ENCODE measurements around the gene CDCP1. TPM values are rescaled to one million over a fixed set of nuclear protein-coding genes. Genes with fewer than 3 reads are reported as not detected.

The CDCP1 gene
- total RNA-seq, 3 donors from 2014 or later (not counting 1 experiment from before 2014, with no cell fraction given): 0.38 to 0.61 (median 0.48) TPM

DNA sequence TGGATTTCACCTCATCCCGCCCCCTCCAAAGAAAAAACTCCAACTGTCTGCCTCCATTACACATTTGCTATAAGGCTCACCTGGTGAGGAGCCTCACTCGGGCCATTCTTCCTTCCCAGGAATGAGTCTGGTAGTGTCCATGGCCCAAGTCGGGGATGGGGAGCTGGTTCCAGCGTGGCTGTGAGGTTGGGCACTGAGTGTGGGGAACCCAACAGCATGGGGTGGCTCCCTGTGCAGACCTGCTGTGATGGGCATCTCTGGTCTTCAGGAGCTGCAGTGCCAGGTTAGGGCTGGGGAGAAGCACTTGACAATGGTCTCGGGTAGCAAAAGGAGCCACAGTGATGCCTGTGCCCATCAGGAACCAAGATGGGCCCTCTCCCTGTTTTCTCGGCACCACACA, 40.7 kb upstream of the CDCP1 start:
- Mint-ChIP-seq H3K4me1 (peaks cover 0 to 5% of the 10 kb centered on the region in 2 donors), H3K36me3 (no peaks in the 10 kb centered on the region), H3K4me3 (no peak overlapping the region), H3K9me3 (no peaks in the 10 kb centered on the region), H3K27ac (no peak overlapping the region), H3K27me3 (ENCODE audit: low read depth in 2 of 2) (peaks cover 0 to 2% of the 10 kb centered on the region in 2 donors)
- TF ChIP-seq, protein P1, sequence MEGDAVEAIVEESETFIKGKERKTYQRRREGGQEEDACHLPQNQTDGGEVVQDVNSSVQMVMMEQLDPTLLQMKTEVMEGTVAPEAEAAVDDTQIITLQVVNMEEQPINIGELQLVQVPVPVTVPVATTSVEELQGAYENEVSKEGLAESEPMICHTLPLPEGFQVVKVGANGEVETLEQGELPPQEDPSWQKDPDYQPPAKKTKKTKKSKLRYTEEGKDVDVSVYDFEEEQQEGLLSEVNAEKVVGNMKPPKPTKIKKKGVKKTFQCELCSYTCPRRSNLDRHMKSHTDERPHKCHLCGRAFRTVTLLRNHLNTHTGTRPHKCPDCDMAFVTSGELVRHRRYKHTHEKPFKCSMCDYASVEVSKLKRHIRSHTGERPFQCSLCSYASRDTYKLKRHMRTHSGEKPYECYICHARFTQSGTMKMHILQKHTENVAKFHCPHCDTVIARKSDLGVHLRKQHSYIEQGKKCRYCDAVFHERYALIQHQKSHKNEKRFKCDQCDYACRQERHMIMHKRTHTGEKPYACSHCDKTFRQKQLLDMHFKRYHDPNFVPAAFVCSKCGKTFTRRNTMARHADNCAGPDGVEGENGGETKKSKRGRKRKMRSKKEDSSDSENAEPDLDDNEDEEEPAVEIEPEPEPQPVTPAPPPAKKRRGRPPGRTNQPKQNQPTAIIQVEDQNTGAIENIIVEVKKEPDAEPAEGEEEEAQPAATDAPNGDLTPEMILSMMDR (IDR thresholded peaks at IDR 0.05): no peak
- Histone ChIP-seq H3K9me3 (ENCODE audit: control insufficient read depth, insufficient read depth, low read length) (no peaks in the 10 kb centered on the region), H3K4me1 (ENCODE audit: control insufficient read depth, insufficient read depth, low read length) (no peaks in the 10 kb centered on the region), H3K27me3 (ENCODE audit: control insufficient read depth, insufficient read depth, low read length) (no peaks in the 10 kb centered on the region), H3K36me3 (ENCODE audit: control insufficient read depth, insufficient read depth, low read length) (no peaks in the 10 kb centered on the region), H3K27ac (ENCODE audit: low read length) (no peak overlapping the region), H3K4me3 (ENCODE audit: low read length) (no peak overlapping the region)
- intact Hi-C loops (cut with micrococcal nuclease): no loop called here
- DNase-seq (no peak), ATAC-seq (no peak)
- WGBS (ENCODE audit: insufficient coverage): 81% methylated on average over 5 of the region's 6 CpGs

DNA sequence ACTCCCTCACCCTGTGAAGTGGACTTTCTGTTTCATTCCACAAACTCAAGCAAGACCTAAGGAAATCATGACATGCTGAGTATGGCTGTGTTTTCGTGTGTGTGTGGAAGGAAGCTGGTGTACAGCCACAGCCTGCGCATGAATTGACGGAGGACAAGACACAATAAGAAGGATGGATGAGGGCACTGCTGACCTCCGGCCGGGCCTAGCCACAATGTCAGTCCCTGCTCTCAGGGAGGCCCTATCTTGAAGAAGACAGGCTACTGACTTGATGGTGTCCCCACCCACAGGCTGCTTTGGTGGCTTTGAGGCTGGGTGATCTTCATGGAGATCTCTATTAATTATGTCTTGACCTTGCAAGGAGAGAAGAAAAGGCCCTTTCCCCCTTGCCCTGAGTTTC, 39.3 kb upstream of the CDCP1 start:
- Mint-ChIP-seq H3K27me3 (ENCODE audit: low read depth in 2 of 2) (peaks cover 0 to 2% of the 10 kb centered on the region in 2 donors), H3K36me3 (no peaks in the 10 kb centered on the region), H3K4me1 (no peaks in the 10 kb centered on the region), H3K4me3 (no peak overlapping the region), H3K27ac (no peak overlapping the region), H3K9me3 (no peaks in the 10 kb centered on the region)
- ATAC-seq: no peak
- H3K4me3 ChIP-seq (ENCODE audit: low read length): no peak overlapping the region
- H3K9me3 ChIP-seq (ENCODE audit: control insufficient read depth, insufficient read depth, low read length): no peaks in the 10 kb centered on the region
- H3K4me1 ChIP-seq (ENCODE audit: control insufficient read depth, insufficient read depth, low read length): no peaks in the 10 kb centered on the region
- 86% methylated on average over 5 of the region's 5 CpGs for WGBS (ENCODE audit: insufficient coverage)
- no peak overlapping the region for H3K27ac ChIP-seq (ENCODE audit: low read length)
- TF ChIP-seq, protein P1 (IDR thresholded peaks at IDR 0.05): no peak
- no peaks in the 10 kb centered on the region for H3K36me3 ChIP-seq (ENCODE audit: control insufficient read depth, insufficient read depth, low read length)
- H3K27me3 ChIP-seq (ENCODE audit: control insufficient read depth, insufficient read depth, low read length): no peaks in the 10 kb centered on the region
- intact Hi-C loops (cut with micrococcal nuclease): no loop called here
- DNase-seq: no peak

DNA sequence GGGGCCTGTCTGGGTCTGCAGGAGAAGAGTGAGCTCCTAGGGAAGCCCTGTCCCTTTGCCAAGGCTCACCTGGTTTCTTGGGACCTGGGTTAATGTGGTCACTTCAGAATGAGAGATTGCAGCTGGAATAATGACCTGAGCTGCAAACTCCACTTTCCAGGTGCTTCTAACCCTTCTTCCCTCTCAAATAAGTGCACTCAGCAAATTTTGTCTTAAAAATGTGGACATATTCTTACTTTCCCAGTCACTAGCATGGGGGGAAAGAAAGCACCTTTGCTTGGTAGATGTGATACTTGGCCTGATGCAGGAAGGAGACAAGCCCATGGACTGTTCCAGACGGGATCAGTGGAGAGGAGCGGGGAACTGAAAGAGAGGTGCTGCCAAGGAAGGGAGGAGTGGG, 38.9 kb upstream of the CDCP1 start:
- no peak overlapping the region for H3K4me3 Mint-ChIP-seq
- 92% methylated on average over 2 of the region's 2 CpGs for WGBS (ENCODE audit: insufficient coverage)
- ATAC-seq: no peak
- Histone ChIP-seq H3K9me3 (ENCODE audit: control insufficient read depth, insufficient read depth, low read length) (no peaks in the 10 kb centered on the region), H3K27me3 (ENCODE audit: control insufficient read depth, insufficient read depth, low read length) (no peaks in the 10 kb centered on the region), H3K4me3 (ENCODE audit: low read length) (no peak overlapping the region), H3K27ac (ENCODE audit: low read length) (no peak overlapping the region), H3K4me1 (ENCODE audit: control insufficient read depth, insufficient read depth, low read length) (no peaks in the 10 kb centered on the region), H3K36me3 (ENCODE audit: control insufficient read depth, insufficient read depth, low read length) (no peaks in the 10 kb centered on the region)
- H3K27me3 Mint-ChIP-seq (ENCODE audit: low read depth in 2 of 2): peaks cover 0 to 2% of the 10 kb centered on the region in 2 donors
- TF ChIP-seq, protein P1 (IDR thresholded peaks at IDR 0.05): no peak
- no peaks in the 10 kb centered on the region for H3K4me1 Mint-ChIP-seq
- no peak overlapping the region for H3K27ac Mint-ChIP-seq
- intact Hi-C loops (cut with micrococcal nuclease): no loop called here
- no peaks in the 10 kb centered on the region for H3K9me3 Mint-ChIP-seq
- no peaks in the 10 kb centered on the region for H3K36me3 Mint-ChIP-seq
- no peak for DNase-seq

DNA sequence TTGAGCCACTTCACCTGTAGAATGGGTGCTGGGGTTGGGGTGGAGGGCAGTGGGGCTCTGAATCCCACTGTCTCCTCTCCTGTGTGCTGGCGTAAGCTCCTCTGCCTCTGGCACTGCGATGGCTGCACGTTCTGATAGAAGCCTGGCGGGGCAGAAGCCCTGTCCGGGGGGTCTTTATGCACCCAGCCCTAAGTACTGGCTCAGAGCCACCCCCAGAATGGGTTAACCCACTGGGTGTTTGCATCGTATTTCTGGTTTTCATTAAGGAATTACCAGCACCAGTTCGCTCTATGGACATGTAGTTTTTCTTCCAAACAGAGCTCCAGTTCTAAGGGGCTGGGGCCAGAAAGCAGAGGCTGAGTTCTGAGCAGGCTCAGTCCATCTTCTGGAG, 37.7 kb upstream of the CDCP1 start:
- Mint-ChIP-seq H3K27ac (no peak overlapping the region), H3K9me3 (no peaks in the 10 kb centered on the region), H3K27me3 (ENCODE audit: low read depth in 2 of 2) (peaks cover 0 to 2% of the 10 kb centered on the region in 2 donors), H3K4me1 (no peaks in the 10 kb centered on the region), H3K36me3 (no peaks in the 10 kb centered on the region), H3K4me3 (no peak overlapping the region)
- TF ChIP-seq, protein P1 (IDR thresholded peaks at IDR 0.05): no peak
- Histone ChIP-seq H3K36me3 (ENCODE audit: control insufficient read depth, insufficient read depth, low read length) (no peaks in the 10 kb centered on the region), H3K4me3 (ENCODE audit: low read length) (no peak overlapping the region), H3K4me1 (ENCODE audit: control insufficient read depth, insufficient read depth, low read length) (no peaks in the 10 kb centered on the region), H3K27ac (ENCODE audit: low read length) (no peak overlapping the region), H3K27me3 (ENCODE audit: control insufficient read depth, insufficient read depth, low read length) (no peaks in the 10 kb centered on the region), H3K9me3 (ENCODE audit: control insufficient read depth, insufficient read depth, low read length) (no peaks in the 10 kb centered on the region)
- intact Hi-C loops (cut with micrococcal nuclease): no loop called here
- ATAC-seq: no peak
- 83% methylated on average over 7 of the region's 7 CpGs for WGBS (ENCODE audit: insufficient coverage)
- DNase-seq: no peak

Measured in natural killer cell (primary cell).